ENCODE data around the gene CASQ2.

Gene CASQ2

GRCh38 chr1:115697619-115698018 is 70.9 kb downstream of the CASQ2 start:
- DNase-seq (ENCODE audit: low read depth in 2 of 2), result no peak

DNA sequence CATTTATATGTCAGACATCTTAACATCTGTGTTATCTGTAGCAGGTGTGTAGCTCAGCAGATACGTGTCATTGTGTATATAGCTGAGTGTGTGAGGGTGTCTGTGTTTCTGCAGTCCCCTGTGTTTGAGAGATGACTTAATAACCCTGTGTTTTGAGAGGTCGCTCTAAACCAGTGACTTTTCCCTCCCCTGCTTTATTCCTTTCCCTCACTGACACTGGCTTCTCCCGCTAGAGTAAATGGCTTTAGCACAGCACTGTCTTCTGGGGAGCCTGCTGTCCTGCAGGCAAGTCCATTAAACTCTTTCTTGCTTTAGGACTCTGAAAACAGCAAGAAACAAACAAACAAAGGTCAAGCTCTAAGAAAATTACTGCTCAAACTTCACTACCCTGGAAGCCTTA is 73.7 kb downstream of the CASQ2 start:
- DNase-seq (ENCODE audit: low read depth in 2 of 2), result no peak

DNA sequence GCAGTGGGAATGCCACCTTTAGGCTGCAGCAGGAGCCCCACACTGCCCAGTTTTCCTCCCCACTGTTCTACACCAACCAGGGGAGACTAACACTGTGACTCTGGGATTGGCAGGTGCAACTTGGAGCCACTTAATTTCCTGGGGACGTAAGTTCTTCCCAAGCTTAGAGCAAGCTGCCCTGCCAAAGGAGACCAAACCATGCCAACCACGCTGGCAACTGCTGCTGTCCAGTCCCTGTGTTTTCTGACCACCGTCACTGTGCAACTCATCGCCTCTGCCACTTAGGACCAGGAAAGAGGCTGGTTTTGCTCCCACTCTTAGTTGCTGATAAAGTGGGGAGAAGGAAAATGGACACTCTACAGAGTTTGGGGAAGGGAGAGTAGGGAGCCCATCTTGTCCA is 76.3 kb downstream of the CASQ2 start:
- no peak for DNase-seq (ENCODE audit: low read depth in 2 of 2)

GRCh38 chr1:115690972-115691371 is 77.5 kb downstream of the CASQ2 start:
- DNase-seq (ENCODE audit: low read depth in 2 of 2), result no peak

DNA sequence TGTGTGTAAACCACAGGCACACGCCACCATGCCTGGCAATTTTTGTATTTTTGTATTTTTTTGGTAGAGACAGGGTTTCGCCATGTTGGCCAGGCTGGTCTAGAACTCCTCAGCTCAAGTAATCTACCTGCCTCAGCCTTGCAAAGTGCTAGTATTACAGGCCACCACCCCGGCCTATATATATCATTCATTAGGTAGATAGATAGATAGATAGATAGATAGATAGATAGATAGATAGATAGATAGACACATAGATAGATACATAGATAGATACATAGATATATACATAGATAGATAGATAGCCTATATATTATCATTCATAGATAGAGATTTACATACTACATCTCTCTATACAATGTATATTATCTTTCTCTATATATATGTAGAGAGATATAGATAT is 80.8 kb downstream of the CASQ2 start:
- DNase-seq (ENCODE audit: low read depth in 2 of 2), result no peak

DNA sequence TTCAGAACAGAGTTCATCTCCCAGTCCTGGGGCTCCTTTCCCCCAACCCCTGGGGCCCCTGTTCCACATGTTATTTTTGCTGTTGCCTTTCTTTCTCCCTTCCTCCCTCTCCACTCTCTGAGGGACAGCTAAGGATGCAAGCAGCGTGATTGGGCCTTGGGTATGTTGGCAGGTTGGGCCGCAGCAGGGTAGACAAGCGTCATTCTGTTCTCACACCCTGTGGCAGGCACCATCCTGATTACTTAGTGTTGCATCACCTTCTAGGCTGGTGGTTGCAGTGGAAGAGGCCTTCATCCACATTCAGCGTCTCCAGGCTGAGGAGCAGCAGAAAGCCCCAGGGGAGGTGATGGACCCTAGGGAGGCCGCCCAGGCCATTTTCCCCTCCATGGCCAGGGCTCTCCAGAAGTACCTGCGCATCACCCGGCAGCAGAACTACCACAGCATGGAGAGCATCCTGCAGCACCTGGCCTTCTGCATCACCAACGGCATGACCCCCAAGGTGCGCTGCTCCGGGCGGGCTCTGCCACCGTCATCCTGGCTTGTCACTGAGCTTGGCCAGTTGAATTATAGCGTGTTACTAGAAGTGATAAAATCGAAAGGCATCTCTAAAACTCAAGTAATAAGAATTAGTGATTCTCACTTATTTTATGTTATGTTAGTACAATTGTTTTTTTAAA is 83.3 kb downstream of the CASQ2 start:
- DNase-seq (ENCODE audit: low read depth in 2 of 2), result no peak

DNA sequence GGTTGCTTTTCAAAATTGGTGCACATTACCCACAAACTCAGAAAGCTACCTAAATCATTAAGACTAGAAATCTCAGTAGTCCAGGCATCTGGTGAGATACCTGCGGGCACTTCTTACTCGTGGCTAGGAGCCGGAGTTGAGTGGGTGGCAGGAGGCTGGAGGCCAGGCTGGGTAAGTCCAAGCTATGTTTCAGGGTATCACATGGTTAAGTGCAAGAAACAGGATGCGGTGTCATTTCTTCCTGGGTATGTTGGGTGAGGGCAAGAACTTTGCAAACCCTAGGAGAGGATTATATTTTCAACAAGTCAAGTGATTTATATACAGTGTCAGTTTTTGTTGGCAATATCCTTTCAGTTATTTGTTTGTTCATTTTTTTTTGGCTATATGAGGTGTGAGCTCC is 85.7 kb downstream of the CASQ2 start:
- DNase-seq (ENCODE audit: low read depth in 2 of 2), result no peak

GRCh38 chr1:115680730-115681111 is 87.8 kb downstream of the CASQ2 start:
- no peak for DNase-seq (ENCODE audit: low read depth in 2 of 2)

GRCh38 chr1:115679141-115679611 is 89.3 kb downstream of the CASQ2 start:
- DNase-seq (ENCODE audit: low read depth in 2 of 2), result no peak

- DNase-seq (ENCODE audit: low read depth in 2 of 2), result no peak
These were observed 90.4 kb downstream of the CASQ2 start for GRCh38 chr1:115678141-115678540.

GRCh38 chr1:115677565-115677964 is 90.9 kb downstream of the CASQ2 start:
- DNase-seq (ENCODE audit: low read depth in 2 of 2), result no peak

DNA sequence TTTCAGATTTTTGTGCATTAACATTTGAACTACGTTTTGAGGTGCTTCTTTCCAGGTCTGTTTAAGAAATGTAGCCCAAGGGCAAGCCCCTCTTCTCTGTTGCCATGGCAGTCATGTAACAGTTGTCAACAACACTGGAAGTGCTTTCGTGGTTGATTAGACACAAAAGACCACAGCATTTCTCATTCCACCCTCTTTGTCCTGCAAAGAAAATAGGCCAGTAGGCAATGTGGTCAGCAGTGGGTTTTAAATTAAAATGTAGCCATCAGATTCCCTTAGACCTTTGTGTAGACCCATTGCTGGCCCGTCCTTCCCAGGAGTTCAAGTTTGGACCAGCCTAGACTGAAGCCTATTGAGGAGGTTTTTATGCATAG is 91.3 kb downstream of the CASQ2 start:
- no peak for DNase-seq (ENCODE audit: low read depth in 2 of 2)

- no peak for DNase-seq (ENCODE audit: low read depth in 2 of 2)
These were observed 91.9 kb downstream of the CASQ2 start for GRCh38 chr1:115676498-115677181.

- no peak for DNase-seq (ENCODE audit: low read depth in 2 of 2)
These were observed 96.1 kb downstream of the CASQ2 start for GRCh38 chr1:115672224-115673009.

DNA sequence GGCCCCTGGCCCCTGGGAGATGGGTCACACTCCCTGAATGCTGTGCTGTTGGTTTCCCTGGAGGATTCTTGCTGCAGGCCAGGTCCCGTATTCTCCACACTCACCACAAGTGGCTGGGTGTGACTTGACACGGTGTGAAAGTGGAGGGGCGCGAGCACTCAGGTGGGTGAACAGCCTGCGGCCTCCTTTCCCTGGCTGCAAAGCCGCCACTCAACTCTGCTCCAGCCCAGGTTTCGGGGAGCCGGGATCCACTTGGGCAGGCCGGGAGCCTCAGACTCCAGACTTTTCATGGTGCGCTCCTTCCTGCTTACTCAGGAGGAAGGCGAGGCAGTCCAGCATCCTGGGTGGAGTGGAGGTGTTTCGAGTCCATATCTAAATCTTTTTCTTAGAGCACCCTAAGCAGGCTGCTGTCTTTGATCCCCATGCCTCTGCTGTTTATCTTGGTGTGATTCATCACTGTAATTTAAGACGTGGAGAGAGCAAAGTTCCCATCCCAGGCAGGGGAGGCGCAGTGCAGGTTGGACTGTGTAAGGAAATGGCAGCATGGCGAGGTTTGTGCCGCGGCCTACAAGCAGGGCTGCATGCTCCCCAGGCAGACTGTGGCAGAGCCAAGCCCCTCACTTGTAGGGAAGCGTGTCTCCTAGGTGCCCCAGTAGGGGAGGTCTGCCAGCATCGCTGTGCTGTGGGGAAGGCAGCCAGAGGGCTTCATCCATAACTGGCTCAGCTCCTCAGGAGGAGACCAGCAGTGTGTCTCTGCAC is 97.2 kb downstream of the CASQ2 start:
- no peak for DNase-seq (ENCODE audit: low read depth in 2 of 2)

DNA sequence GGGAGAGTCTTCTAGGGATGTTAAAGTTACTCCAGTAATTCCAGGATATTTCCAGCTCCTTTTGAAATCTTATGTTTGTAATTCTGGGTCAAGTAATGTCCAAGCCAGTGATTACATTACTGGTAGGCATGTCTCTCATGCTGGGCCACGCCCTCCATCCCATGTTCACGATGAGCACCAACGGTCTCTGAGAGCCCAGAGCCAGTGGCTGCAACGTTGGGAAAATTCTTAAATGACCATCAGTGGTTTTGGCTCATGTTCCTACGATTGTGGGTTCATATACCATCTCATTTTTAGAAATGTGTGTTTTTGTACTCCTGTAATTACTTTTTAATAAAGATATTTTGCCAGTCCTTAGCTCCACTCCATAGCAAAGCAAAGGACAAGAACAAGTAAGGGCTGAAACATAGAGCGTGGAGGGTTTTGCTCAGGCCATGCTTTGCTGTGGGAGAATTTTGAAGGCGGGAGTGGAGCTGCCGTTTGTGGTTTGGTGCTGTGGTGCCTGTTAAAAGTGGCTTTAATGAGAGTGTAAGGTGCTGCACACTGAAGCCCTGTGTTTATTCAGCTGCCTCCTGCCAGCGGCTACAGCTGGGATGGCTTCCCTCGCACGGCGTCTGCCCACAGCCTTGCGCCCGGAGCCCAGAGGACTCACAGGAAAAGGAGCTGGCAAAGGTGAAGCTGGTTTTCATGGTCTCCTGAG is 97.9 kb downstream of the CASQ2 start:
- DNase-seq (ENCODE audit: low read depth in 2 of 2), result no peak

GRCh38 chr1:115669886-115670285 is 98.6 kb downstream of the CASQ2 start:
- DNase-seq (ENCODE audit: low read depth in 2 of 2), result no peak

DNA sequence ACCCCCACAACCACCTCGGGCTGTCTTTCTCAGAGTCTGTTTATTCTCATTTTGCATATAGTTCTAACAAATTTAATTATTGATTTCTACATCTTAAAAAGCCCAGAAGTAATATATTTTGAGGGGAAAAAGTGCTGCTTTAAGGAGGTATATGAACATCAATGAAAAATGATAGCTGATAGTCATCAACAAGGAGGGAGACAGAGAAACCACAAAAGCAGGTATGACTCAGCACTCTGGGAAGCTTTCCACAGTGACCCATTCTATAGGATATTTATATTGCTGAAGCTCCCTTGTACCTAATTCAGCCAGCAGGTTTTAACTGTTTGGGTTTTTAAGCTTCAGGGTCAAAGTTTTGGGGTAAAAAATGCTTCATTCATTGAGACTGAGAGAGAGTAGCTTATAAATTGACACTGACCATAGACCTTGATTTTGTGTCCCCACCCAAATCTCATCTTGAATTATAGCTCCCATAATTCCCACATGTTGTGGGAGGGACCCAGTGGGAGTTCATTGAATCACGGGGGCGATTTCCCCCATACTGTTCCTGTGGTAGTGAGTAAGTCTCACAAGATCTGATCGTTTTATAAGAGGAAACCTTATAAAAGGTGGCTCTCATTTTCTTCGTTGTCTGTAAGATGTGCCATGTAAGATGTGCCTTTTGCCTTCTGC is 99.4 kb downstream of the CASQ2 start:
- no peak for DNase-seq (ENCODE audit: low read depth in 2 of 2)

- DNase-seq (ENCODE audit: low read depth in 2 of 2), result no peak
These were observed 99.9 kb downstream of the CASQ2 start for GRCh38 chr1:115668579-115668978.

DNA sequence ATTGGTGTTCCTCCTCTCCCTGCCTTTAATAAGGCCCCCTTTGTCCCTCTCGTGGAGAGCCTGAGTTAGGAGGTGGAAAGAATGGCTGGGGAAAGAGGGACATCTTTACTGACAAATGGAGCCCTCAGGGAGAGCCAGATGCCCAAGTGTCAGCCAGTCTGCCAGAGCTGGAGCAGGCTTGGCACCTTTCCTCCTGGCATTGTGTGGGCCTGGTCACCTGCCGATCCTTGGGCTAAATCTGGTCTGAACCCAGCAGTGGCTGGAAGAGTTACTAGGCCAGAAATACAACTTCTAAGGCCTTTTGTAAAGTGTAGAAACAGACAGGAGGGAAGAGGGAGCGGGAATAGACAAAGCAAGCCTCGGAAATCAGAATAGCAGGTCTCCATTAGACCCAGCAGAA is 101.8 kb downstream of the CASQ2 start:
- DNase-seq (ENCODE audit: low read depth in 2 of 2), result no peak

GRCh38 chr1:115666206-115666605 is 102.3 kb downstream of the CASQ2 start:
- no peak for DNase-seq (ENCODE audit: low read depth in 2 of 2)

Data from stimulated activated CD8-positive, alpha-beta memory T cell treated with anti-CD3 and anti-CD28 coated beads, Interleukin-15, amount 100 ng/mL, for 4 hours (primary cell).